ENCODE data around the gene ATP6V1G1. TPM values are rescaled to one million over a fixed set of nuclear protein-coding genes. Genes with fewer than 3 reads are reported as not detected.
A peak's percentile ranks its signal among the peaks of the same experiment; 100 is the strongest.

The ATP6V1G1 gene
- polyA plus RNA-seq, 1 donor (not counting 4 experiments of a cell fraction or from before 2014, with no cell fraction given), result 214 TPM

- FAIRE-seq (no peak), DNase-seq (ENCODE audit: low read depth, low spot score) (no peak)
- no peaks in the 10 kb centered on the region for H3K9me1 ChIP-seq (ENCODE audit: control insufficient read depth, extremely low read depth, insufficient read depth, low read length)
- no peak overlapping the region for H3K27ac ChIP-seq (ENCODE audit: control insufficient read depth, insufficient read depth, low read length)
- peaks cover 41% of the 10 kb centered on the region for H3K4me1 ChIP-seq (ENCODE audit: control insufficient read depth, extremely low read depth, insufficient read depth, low read length)
- no peak overlapping the region for H2AFZ ChIP-seq (ENCODE audit: control insufficient read depth, low read length)
- H3K9me3 ChIP-seq (ENCODE audit: control insufficient read depth, low read depth, low read length), result no peaks in the 10 kb centered on the region
- H4K20me1 ChIP-seq (ENCODE audit: control insufficient read depth, extremely low read depth, insufficient read depth, low read length), result peaks cover 8% of the 10 kb centered on the region
- H3K27me3 ChIP-seq (ENCODE audit: control insufficient read depth, extremely low read depth, insufficient read depth, low read length), result no peaks in the 10 kb centered on the region
- H3K9ac ChIP-seq (ENCODE audit: control insufficient read depth, extremely low read depth, insufficient read depth, low read length), result no peak overlapping the region
- H3K79me2 ChIP-seq (ENCODE audit: control insufficient read depth, insufficient read depth, low read length), result peaks cover 71% of the 10 kb centered on the region
- dilution Hi-C loops (cut with MboI; ENCODE audit: extremely low pct_ligation_motif_present, low sequenced_read_pairs), result no loop called here
- no peak overlapping the region for H3K4me3 ChIP-seq (ENCODE audit: control insufficient read depth in 2 of 3, extremely low read depth in 1 of 3, insufficient read depth in 2 of 3, low read depth in 1 of 3, low read length in 3 of 3)
- no peak overlapping the region for H3K4me2 ChIP-seq (ENCODE audit: control insufficient read depth, extremely low read depth, insufficient read depth, low read depth, low read length)
- TF ChIP-seq, protein P1, sequence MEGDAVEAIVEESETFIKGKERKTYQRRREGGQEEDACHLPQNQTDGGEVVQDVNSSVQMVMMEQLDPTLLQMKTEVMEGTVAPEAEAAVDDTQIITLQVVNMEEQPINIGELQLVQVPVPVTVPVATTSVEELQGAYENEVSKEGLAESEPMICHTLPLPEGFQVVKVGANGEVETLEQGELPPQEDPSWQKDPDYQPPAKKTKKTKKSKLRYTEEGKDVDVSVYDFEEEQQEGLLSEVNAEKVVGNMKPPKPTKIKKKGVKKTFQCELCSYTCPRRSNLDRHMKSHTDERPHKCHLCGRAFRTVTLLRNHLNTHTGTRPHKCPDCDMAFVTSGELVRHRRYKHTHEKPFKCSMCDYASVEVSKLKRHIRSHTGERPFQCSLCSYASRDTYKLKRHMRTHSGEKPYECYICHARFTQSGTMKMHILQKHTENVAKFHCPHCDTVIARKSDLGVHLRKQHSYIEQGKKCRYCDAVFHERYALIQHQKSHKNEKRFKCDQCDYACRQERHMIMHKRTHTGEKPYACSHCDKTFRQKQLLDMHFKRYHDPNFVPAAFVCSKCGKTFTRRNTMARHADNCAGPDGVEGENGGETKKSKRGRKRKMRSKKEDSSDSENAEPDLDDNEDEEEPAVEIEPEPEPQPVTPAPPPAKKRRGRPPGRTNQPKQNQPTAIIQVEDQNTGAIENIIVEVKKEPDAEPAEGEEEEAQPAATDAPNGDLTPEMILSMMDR (optimal IDR thresholded peaks at IDR 0.05 in 1 of 3, IDR thresholded peaks at IDR 0.05 in 1 of 3, conservative IDR thresholded peaks at IDR 0.05 in 1 of 3; ENCODE audit: extremely low read depth in 1 of 3, insufficient read depth in 2 of 3, low read length in 3 of 3), result no peak
- no peak for TF ChIP-seq EZH2 (IDR thresholded peaks at IDR 0.05; ENCODE audit: low read length)
- H3K36me3 ChIP-seq (ENCODE audit: control insufficient read depth in 2 of 2, extremely low read depth in 1 of 2, insufficient read depth in 2 of 2, low read length in 2 of 2), result peaks cover 9 to 20% of the 10 kb centered on the region in 2 experiments
Observed at GRCh38 chr9:114590328-114590727, 2.8 kb downstream of the ATP6V1G1 start.

GRCh38 chr9:114591291-114591787 is 3.8 kb downstream of the ATP6V1G1 start:
- H3K9ac ChIP-seq (ENCODE audit: control insufficient read depth, extremely low read depth, insufficient read depth, low read length), result peak overlapping the region; percentile 33
- no peaks in the 10 kb centered on the region for H3K9me3 ChIP-seq (ENCODE audit: control insufficient read depth, low read depth, low read length)
- peaks cover 9 to 23% of the 10 kb centered on the region in 2 experiments for H3K36me3 ChIP-seq (ENCODE audit: control insufficient read depth in 2 of 2, extremely low read depth in 1 of 2, insufficient read depth in 2 of 2, low read length in 2 of 2)
- peaks cover 8% of the 10 kb centered on the region for H4K20me1 ChIP-seq (ENCODE audit: control insufficient read depth, extremely low read depth, insufficient read depth, low read length)
- H3K4me2 ChIP-seq (ENCODE audit: control insufficient read depth, extremely low read depth, insufficient read depth, low read depth, low read length), result peak overlapping the region; percentile 55
- dilution Hi-C loops (cut with MboI; ENCODE audit: extremely low pct_ligation_motif_present, low sequenced_read_pairs), result no loop called here
- peaks cover 77% of the 10 kb centered on the region for H3K79me2 ChIP-seq (ENCODE audit: control insufficient read depth, insufficient read depth, low read length)
- DNase-seq (ENCODE audit: low read depth, low spot score), result no peak
- peaks cover 41% of the 10 kb centered on the region for H3K4me1 ChIP-seq (ENCODE audit: control insufficient read depth, extremely low read depth, insufficient read depth, low read length)
- FAIRE-seq, result no peak
- no peak overlapping the region for H2AFZ ChIP-seq (ENCODE audit: control insufficient read depth, low read length)
- no peaks in the 10 kb centered on the region for H3K27me3 ChIP-seq (ENCODE audit: control insufficient read depth, extremely low read depth, insufficient read depth, low read length)
- TF ChIP-seq, protein P1 (optimal IDR thresholded peaks at IDR 0.05 in 1 of 3, IDR thresholded peaks at IDR 0.05 in 1 of 3, conservative IDR thresholded peaks at IDR 0.05 in 1 of 3; ENCODE audit: extremely low read depth in 1 of 3, insufficient read depth in 2 of 3, low read length in 3 of 3), result no peak
- no peak for TF ChIP-seq EZH2 (IDR thresholded peaks at IDR 0.05; ENCODE audit: low read length)
- peak overlapping the region; percentile 73 for H3K27ac ChIP-seq (ENCODE audit: control insufficient read depth, insufficient read depth, low read length)
- peak overlapping the region in 1 of 3 experiments; percentile 23 for H3K4me3 ChIP-seq (ENCODE audit: control insufficient read depth in 2 of 3, extremely low read depth in 1 of 3, insufficient read depth in 2 of 3, low read depth in 1 of 3, low read length in 3 of 3)
- H3K9me1 ChIP-seq (ENCODE audit: control insufficient read depth, extremely low read depth, insufficient read depth, low read length), result no peaks in the 10 kb centered on the region
